ENCODE measurements around the gene OGDHL.
A peak's percentile ranks its signal among the peaks of the same experiment; 100 is the strongest.
"Not testable (repeated sequence)": the region's sequence is repeated elsewhere in the genome, so short reads cannot be mapped to it uniquely, and the experiment has no call there.

Gene OGDHL

GRCh38 chr10:49738616-49739360 is 23.3 kb downstream of the OGDHL start:
- no peak for DNase-seq

GRCh38 chr10:49737474-49738201 is 24.5 kb downstream of the OGDHL start:
- no peak for DNase-seq

GRCh38 chr10:49736564-49737113 is 25.5 kb downstream of the OGDHL start:
- DNase-seq = no peak

GRCh38 chr10:49735848-49736563 is 26.1 kb downstream of the OGDHL start:
- DNase-seq = no peak

- DNase-seq = no peak
These were observed 27.0 kb downstream of the OGDHL start for GRCh38 chr10:49735161-49735560.

- no peak for DNase-seq
These were observed 27.4 kb downstream of the OGDHL start for GRCh38 chr10:49734676-49735075.

GRCh38 chr10:49733866-49734265 is 28.3 kb downstream of the OGDHL start:
- DNase-seq = no peak

- DNase-seq = no peak
These were observed 35.5 kb downstream of the OGDHL start for GRCh38 chr10:49726593-49726992.

GRCh38 chr10:49715157-49715556 is 47.0 kb downstream of the OGDHL start:
- not testable (repeated sequence) for DNase-seq

GRCh38 chr10:49713266-49713665 is 48.9 kb downstream of the OGDHL start:
- no peak for DNase-seq

GRCh38 chr10:49711481-49711880 is 50.6 kb downstream of the OGDHL start:
- DNase-seq = no peak

- DNase-seq = no peak
These were observed 51.2 kb downstream of the OGDHL start for GRCh38 chr10:49710966-49711365.

GRCh38 chr10:49709934-49710333 is 52.2 kb downstream of the OGDHL start:
- no peak for DNase-seq

- peak in 1 of 5 experiments; percentile 47 for DNase-seq
These were observed 54.5 kb downstream of the OGDHL start for GRCh38 chr10:49707585-49707984.

- no peak for DNase-seq
These were observed 61.1 kb downstream of the OGDHL start for GRCh38 chr10:49700997-49701396.

- no peak for DNase-seq
These were observed 61.9 kb downstream of the OGDHL start for GRCh38 chr10:49700211-49700610.

GRCh38 chr10:49698679-49699078 is 63.4 kb downstream of the OGDHL start:
- DNase-seq = no peak

- DNase-seq = no peak
These were observed 65.8 kb downstream of the OGDHL start for GRCh38 chr10:49696311-49696710.

- no peak for DNase-seq
These were observed 67.7 kb downstream of the OGDHL start for GRCh38 chr10:49694466-49694865.

GRCh38 chr10:49691588-49691987 is 70.5 kb downstream of the OGDHL start:
- DNase-seq = no peak

GRCh38 chr10:49690698-49691356 is 71.3 kb downstream of the OGDHL start:
- DNase-seq = no peak

- peak in 1 of 5 experiments; percentile 24 for DNase-seq
These were observed 72.1 kb downstream of the OGDHL start for GRCh38 chr10:49689882-49690510.
